ENCODE measurements around the gene PELI1.

Gene PELI1

DNA sequence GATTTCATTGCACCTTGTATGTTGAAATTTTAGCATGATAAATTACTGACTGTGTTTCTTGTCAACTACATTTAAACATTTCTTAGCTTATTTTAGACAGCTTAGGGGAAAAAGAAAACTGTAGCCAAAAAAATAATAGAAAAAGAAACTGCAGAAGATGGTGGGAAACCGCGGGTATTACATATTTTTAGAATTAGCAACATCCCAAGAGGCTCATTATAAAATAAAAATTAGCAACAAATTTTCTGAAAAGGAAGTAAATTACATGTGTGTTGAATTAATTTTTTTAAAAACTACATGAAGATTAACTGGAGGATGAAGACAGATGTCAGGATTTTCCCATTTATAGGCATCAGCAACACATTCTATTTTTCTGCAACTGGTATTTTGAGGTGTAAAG is 4.3 kb downstream of the PELI1 start:
- TF ChIP-seq, protein P1, sequence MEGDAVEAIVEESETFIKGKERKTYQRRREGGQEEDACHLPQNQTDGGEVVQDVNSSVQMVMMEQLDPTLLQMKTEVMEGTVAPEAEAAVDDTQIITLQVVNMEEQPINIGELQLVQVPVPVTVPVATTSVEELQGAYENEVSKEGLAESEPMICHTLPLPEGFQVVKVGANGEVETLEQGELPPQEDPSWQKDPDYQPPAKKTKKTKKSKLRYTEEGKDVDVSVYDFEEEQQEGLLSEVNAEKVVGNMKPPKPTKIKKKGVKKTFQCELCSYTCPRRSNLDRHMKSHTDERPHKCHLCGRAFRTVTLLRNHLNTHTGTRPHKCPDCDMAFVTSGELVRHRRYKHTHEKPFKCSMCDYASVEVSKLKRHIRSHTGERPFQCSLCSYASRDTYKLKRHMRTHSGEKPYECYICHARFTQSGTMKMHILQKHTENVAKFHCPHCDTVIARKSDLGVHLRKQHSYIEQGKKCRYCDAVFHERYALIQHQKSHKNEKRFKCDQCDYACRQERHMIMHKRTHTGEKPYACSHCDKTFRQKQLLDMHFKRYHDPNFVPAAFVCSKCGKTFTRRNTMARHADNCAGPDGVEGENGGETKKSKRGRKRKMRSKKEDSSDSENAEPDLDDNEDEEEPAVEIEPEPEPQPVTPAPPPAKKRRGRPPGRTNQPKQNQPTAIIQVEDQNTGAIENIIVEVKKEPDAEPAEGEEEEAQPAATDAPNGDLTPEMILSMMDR (IDR thresholded peaks at IDR 0.05; ENCODE audit: low read length) = no peak
- no peak for TF ChIP-seq EZH2 (IDR thresholded peaks at IDR 0.05; ENCODE audit: borderline replicate concordance, low read length)
- Histone ChIP-seq H3K36me3 (ENCODE audit: insufficient read depth, low read length) (peaks cover 49% of the 10 kb centered on the region), H3F3A (ENCODE audit: insufficient read depth, low read length) (no peaks in the 10 kb centered on the region), H3K4me1 (ENCODE audit: insufficient read depth, low read length, severe bottlenecking) (peaks cover 82% of the 10 kb centered on the region), H4K20me1 (ENCODE audit: insufficient read depth, low read length) (no peaks in the 10 kb centered on the region), H2AFZ (ENCODE audit: low read length) (no peak overlapping the region), H3K27me3 (ENCODE audit: insufficient read depth, low read length) (no peaks in the 10 kb centered on the region), H3K9me3 (ENCODE audit: low read length) (no peaks in the 10 kb centered on the region), H3K4me3 (ENCODE audit: low read depth, low read length, poor library complexity, severe bottlenecking) (peak overlapping the region; percentile 91), H3K9me2 (ENCODE audit: low read depth, low read length) (no peaks in the 10 kb centered on the region), H3K4me2 (ENCODE audit: low read length) (peak overlapping the region; percentile 90), H3K79me2 (ENCODE audit: insufficient read depth, low read length) (peaks cover 87% of the 10 kb centered on the region), H3K27ac (ENCODE audit: low read depth, low read length, poor library complexity, severe bottlenecking) (peak overlapping the region; percentile 22), H3K9ac (ENCODE audit: low read length) (peak overlapping the region; percentile 15; the same call in 1 of the 2 replicates)

GRCh38 chr2:64137996-64138395 is 6.2 kb downstream of the PELI1 start:
- H4K20me1 ChIP-seq (ENCODE audit: insufficient read depth, low read length) = no peaks in the 10 kb centered on the region
- H3K27ac ChIP-seq (ENCODE audit: low read depth, low read length, poor library complexity, severe bottlenecking) = peak overlapping the region; percentile 24
- H3K9ac ChIP-seq (ENCODE audit: low read length) = no peak overlapping the region
- H2AFZ ChIP-seq (ENCODE audit: low read length) = no peak overlapping the region
- H3K4me1 ChIP-seq (ENCODE audit: insufficient read depth, low read length, severe bottlenecking) = peaks cover 87% of the 10 kb centered on the region
- no peaks in the 10 kb centered on the region for H3F3A ChIP-seq (ENCODE audit: insufficient read depth, low read length)
- TF ChIP-seq, protein P1 (IDR thresholded peaks at IDR 0.05; ENCODE audit: low read length) = no peak
- no peak for TF ChIP-seq EZH2 (IDR thresholded peaks at IDR 0.05; ENCODE audit: borderline replicate concordance, low read length)
- H3K4me3 ChIP-seq (ENCODE audit: low read depth, low read length, poor library complexity, severe bottlenecking) = no peak overlapping the region
- peaks cover 100% of the 10 kb centered on the region for H3K79me2 ChIP-seq (ENCODE audit: insufficient read depth, low read length)
- H3K9me3 ChIP-seq (ENCODE audit: low read length) = no peaks in the 10 kb centered on the region
- no peaks in the 10 kb centered on the region for H3K27me3 ChIP-seq (ENCODE audit: insufficient read depth, low read length)
- H3K9me2 ChIP-seq (ENCODE audit: low read depth, low read length) = no peaks in the 10 kb centered on the region
- H3K36me3 ChIP-seq (ENCODE audit: insufficient read depth, low read length) = peaks cover 64% of the 10 kb centered on the region
- peak overlapping the region; percentile 14; the same call in 1 of the 2 replicates for H3K4me2 ChIP-seq (ENCODE audit: low read length)

DNA sequence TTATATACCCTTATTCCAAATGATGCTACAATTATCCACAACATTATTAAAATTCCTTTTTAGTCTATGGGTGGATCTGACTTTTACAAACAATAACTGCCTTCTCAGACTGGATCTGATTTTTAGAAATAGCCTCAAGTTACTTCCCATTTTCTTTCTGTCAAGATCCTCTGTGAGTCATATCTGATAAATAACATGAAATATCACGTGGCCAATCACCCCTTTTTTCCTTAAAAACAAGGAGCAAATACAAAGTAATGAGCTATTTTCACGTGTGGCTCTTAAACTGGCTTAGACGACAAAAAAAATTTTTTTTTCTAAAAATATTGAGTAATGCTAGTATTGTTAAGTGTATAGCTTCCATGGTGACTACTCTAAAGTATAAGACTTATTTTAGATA is 6.7 kb downstream of the PELI1 start:
- Histone ChIP-seq H3K79me2 (ENCODE audit: insufficient read depth, low read length) (peaks cover 100% of the 10 kb centered on the region), H3K4me2 (ENCODE audit: low read length) (no peak overlapping the region; the same call in 1 of the 2 replicates)

More for the DNA sequence above, 6.7 kb downstream of the PELI1 start:
- H3K9me2 ChIP-seq (ENCODE audit: low read depth, low read length) = no peaks in the 10 kb centered on the region
- H3K36me3 ChIP-seq (ENCODE audit: insufficient read depth, low read length) = peaks cover 65% of the 10 kb centered on the region
- H3K4me1 ChIP-seq (ENCODE audit: insufficient read depth, low read length, severe bottlenecking) = peaks cover 89% of the 10 kb centered on the region
- H3K27ac ChIP-seq (ENCODE audit: low read depth, low read length, poor library complexity, severe bottlenecking) = peak overlapping the region; percentile 24
- no peaks in the 10 kb centered on the region for H3K9me3 ChIP-seq (ENCODE audit: low read length)
- TF ChIP-seq, protein P1 (IDR thresholded peaks at IDR 0.05; ENCODE audit: low read length) = no peak
- no peak for TF ChIP-seq EZH2 (IDR thresholded peaks at IDR 0.05; ENCODE audit: borderline replicate concordance, low read length)
- no peak overlapping the region for H2AFZ ChIP-seq (ENCODE audit: low read length)
- H3F3A ChIP-seq (ENCODE audit: insufficient read depth, low read length) = no peaks in the 10 kb centered on the region
- H3K27me3 ChIP-seq (ENCODE audit: insufficient read depth, low read length) = no peaks in the 10 kb centered on the region
- H3K9ac ChIP-seq (ENCODE audit: low read length) = no peak overlapping the region
- H4K20me1 ChIP-seq (ENCODE audit: insufficient read depth, low read length) = no peaks in the 10 kb centered on the region
- no peak overlapping the region for H3K4me3 ChIP-seq (ENCODE audit: low read depth, low read length, poor library complexity, severe bottlenecking)
